ENCODE measurements around the gene SATB1.

GRCh38 chr3:18432752-18433151, 7.6 kb upstream of the SATB1 start:
- TF ChIP-seq POLR2A (IDR thresholded peaks at IDR 0.05) (no peak), CTCF (IDR thresholded peaks at IDR 0.05 in 4 of 5, conservative IDR thresholded peaks at IDR 0.05 in 1 of 5) (no peak)

Data from gastrocnemius medialis (tissue), 4 donors.